Measurements from ENCODE around the gene AGAP1.

GRCh38 chr2:235747001-235747785, 253.3 kb downstream of the AGAP1 start:
- TF ChIP-seq CTCF (IDR thresholded peaks at IDR 0.05; ENCODE audit: poor library complexity, severe bottlenecking) (no peak), MXI1 (conservative IDR thresholded peaks at IDR 0.05; ENCODE audit: poor library complexity, severe bottlenecking) (no peak)

Measured in neural cell (in vitro differentiated cells).